Stimulated activated CD4-positive, alpha-beta T cell treated with anti-CD3 and anti-CD28 coated beads, Interleukin-12 subunit alpha, Interleukin-12 subunit beta, amount 100 ng/mL, for 24 hours (primary cell): ENCODE data around the gene C3.
"Not testable (repeated sequence)": the region's sequence is repeated elsewhere in the genome, so short reads cannot be mapped to it uniquely, and the experiment has no call there.

Source experiments
- DNase-seq, 2 experiments: peaks; one replicate each; pipeline ENCODE4 v3.0.0-alpha.2; 2020; ENCODE audit warnings: low read depth in 2 of 2

The C3 gene

GRCh38 chr19:6693056-6693471 is 27.4 kb downstream of the C3 start:
- no peak for DNase-seq

GRCh38 chr19:6692027-6692426 is 28.4 kb downstream of the C3 start:
- no peak for DNase-seq

- DNase-seq = no peak
These were observed 29.1 kb downstream of the C3 start for GRCh38 chr19:6691342-6691741.

- DNase-seq = no peak
These were observed 30.1 kb downstream of the C3 start for GRCh38 chr19:6690160-6690885.

GRCh38 chr19:6687114-6687513 is 33.3 kb downstream of the C3 start:
- no peak for DNase-seq

- no peak for DNase-seq
These were observed 33.8 kb downstream of the C3 start for GRCh38 chr19:6686628-6686975.

GRCh38 chr19:6685962-6686627 is 34.4 kb downstream of the C3 start:
- no peak for DNase-seq

- DNase-seq = no peak
These were observed 35.0 kb downstream of the C3 start for GRCh38 chr19:6685482-6685881.

GRCh38 chr19:6683971-6684370 is 36.5 kb downstream of the C3 start:
- no peak for DNase-seq

- no peak for DNase-seq
These were observed 37.8 kb downstream of the C3 start for GRCh38 chr19:6682607-6683128.

- DNase-seq = no peak
These were observed 40.3 kb downstream of the C3 start for GRCh38 chr19:6680141-6680540.

- no peak for DNase-seq
These were observed 41.3 kb downstream of the C3 start for GRCh38 chr19:6679139-6679538.

- DNase-seq = peak; percentile 61 to 71
These were observed 41.8 kb downstream of the C3 start for GRCh38 chr19:6678690-6679109.

- peak in 1 of 2 experiments; percentile 62 for DNase-seq
These were observed 42.4 kb downstream of the C3 start for GRCh38 chr19:6677883-6678689.

GRCh38 chr19:6677495-6677882 is 43.0 kb downstream of the C3 start:
- no peak for DNase-seq

GRCh38 chr19:6676288-6676687 is 44.2 kb downstream of the C3 start:
- no peak for DNase-seq

- DNase-seq = peak; percentile 84 to 92
These were observed 45.6 kb downstream of the C3 start for GRCh38 chr19:6674868-6675305.

- not testable (repeated sequence) for DNase-seq
These were observed 46.0 kb downstream of the C3 start for GRCh38 chr19:6674408-6674807.

GRCh38 chr19:6672693-6673290 is 47.7 kb downstream of the C3 start:
- DNase-seq = no peak

- DNase-seq = no peak
These were observed 48.5 kb downstream of the C3 start for GRCh38 chr19:6671960-6672359.

GRCh38 chr19:6668691-6669090 is 51.8 kb downstream of the C3 start:
- DNase-seq = no peak

GRCh38 chr19:6667114-6667627 is 53.3 kb downstream of the C3 start:
- no peak for DNase-seq
